C4-2B (cell line): ENCODE results near the gene DNAAF5.

ENCODE experiments used
- ZFX ChIP-seq: fragments of 450-650 bp; IDR thresholded peaks from 2 replicates; pipeline ENCODE4 v1.6.1; 2017
- TF ChIP-seq, protein P1 (sequence below): fragments of 450-650 bp; conservative IDR thresholded peaks from 2 replicates; pipeline ENCODE4 v1.5.1; 2017; ENCODE audit warnings: mild to moderate bottlenecking

DNA sequence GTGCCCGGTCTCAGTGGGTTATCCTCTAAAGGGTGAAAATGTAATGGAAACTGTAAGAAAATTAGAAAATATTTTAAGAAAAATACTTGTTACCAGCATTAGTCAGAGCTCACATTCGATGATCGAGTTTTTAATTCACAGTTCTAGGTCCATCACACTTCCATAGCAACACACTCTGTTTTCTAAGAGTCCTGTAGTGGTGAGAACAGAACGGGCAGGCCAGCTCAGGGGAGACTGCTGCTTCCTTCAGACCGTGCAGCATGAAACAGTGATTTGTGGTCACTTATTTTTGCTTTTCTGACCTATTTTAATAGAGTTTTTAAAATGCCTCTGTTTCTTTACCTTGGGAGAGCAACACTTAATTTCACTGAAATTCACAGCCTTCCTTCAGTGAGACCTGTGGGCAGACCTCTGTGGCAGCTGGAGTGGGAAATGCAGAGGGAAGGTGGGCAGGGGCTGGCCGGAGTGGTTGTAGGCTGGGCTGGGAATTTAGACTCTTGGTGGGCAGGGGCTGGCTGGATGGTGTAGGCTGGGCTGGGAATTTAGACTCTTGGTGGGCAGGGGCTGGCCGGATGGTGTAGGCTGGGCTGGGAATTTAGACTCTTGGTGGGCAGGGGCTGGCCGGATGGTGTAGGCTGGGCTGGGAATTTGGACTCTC lies 107.2 kb downstream of the DNAAF5 start:
- TF ChIP-seq, protein P1, sequence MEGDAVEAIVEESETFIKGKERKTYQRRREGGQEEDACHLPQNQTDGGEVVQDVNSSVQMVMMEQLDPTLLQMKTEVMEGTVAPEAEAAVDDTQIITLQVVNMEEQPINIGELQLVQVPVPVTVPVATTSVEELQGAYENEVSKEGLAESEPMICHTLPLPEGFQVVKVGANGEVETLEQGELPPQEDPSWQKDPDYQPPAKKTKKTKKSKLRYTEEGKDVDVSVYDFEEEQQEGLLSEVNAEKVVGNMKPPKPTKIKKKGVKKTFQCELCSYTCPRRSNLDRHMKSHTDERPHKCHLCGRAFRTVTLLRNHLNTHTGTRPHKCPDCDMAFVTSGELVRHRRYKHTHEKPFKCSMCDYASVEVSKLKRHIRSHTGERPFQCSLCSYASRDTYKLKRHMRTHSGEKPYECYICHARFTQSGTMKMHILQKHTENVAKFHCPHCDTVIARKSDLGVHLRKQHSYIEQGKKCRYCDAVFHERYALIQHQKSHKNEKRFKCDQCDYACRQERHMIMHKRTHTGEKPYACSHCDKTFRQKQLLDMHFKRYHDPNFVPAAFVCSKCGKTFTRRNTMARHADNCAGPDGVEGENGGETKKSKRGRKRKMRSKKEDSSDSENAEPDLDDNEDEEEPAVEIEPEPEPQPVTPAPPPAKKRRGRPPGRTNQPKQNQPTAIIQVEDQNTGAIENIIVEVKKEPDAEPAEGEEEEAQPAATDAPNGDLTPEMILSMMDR = no peak
- TF ChIP-seq ZFX = no peak
